ENCODE results near the gene COPS6.

The COPS6 gene

DNA sequence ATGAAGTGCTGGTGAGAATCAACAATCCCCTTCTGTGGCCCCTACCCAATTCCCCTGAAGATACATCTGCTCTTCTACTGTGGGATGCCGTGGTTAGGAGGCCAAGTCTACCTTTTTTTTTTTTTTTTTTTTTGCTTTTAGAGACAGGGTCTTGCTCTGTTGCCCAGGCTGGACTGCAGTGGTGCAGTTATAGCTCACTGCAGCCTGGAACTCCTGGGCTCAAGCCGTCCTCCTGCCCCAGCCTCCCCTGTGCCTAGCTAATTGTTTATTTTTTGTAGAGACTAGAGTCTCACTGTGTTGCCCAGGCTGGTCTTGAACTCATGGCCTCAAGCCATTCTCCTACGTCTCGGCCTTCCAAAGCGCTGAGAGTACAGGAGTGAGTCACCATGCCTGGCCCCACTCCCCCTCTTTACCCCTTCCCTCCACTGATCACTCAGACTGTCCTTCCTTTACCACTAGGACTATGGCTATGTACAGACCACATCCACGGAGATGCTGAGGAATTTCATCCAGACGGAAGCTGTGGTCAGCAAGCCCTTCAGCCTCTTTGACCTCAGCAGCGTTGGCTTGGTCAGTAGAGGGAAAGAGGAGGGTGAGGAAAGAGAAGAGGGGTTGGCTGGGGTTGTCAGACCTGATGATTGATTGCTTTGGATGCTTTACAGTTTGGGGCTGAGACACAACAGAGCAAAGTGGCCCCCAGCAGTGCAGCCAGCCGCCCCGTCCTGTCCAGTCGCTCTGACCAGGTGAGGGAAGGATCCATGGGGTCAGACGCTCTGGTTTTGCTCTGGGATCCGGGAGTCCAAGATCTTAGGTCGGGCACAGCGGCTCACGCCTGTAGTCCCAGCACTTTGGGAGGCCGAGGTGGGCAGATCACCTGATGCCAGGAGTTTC is 14.4 kb downstream of the COPS6 start:
- DNase-seq (ENCODE audit: low read depth in 2 of 2), result no peak

DNA sequence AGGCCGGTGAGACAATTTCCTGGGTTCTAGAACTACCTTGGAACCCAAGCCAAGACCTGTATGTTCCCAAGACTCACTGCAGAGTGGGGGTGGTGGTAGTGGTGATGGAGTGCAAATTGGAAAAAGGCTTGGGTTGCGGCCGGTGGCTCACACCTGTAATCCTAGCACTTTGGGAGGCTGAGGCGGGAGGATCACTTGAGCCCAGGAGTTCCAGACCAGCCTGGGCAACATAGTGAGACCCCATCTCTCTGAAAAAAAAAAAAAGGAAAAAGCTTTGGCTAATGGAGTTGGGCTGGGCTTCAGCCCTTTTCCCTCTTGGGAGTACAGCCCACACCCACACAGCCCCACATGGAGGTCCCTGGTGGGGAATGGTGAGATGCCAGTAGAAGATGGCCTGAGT is 16.8 kb downstream of the COPS6 start:
- DNase-seq (ENCODE audit: low read depth in 2 of 2), result no peak

DNA sequence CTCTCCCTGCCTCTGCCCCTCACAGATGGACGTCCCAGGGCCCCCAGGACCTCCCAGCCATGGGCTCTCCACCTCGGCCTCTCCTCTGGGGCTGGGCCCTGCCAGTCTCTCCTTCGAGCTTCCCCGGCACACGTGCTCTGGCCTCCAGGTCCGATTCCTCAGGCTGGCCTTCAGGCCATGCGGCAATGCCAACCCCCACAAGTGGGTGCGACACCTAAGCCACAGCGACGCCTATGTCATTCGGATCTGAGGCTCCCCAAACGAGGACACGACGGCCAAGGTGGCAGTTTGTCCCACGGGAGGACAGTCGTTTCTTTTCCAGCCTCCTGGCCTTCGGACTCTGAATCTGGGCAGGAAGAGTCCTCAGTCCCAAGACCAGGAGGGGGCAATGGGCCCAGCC is 17.9 kb downstream of the COPS6 start:
- no peak for DNase-seq (ENCODE audit: low read depth in 2 of 2)

DNA sequence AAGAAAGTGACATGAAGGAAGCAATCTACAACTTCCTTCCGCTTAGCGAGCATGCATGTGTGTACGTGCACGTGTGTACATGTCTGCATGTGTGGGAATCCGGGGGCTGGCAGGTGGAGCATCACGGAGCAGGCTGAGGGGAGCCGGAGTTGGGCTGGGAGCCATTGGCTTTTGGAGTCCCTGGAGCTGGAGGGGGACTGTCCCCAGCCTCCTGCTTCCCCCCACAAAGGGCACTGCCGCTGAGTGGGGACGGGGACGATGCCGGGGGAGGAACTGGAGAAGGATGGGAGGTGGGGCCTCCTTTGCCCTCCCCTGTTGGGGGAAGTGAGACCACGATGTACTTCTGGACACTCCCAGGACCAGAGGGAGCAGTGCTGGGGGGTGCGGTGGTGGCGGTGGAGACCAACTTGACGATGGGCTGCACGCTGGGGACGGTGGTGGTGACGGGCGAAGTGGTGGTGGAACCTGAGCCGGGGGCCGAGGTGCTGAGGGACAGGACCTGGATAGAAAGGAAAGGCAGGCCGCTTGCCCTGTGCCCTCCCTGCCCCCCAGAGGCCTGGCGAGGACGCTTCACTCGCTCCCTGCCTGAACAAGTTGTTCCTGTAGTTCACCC is 18.5 kb downstream of the COPS6 start:
- DNase-seq (ENCODE audit: low read depth in 2 of 2), result no peak

DNA sequence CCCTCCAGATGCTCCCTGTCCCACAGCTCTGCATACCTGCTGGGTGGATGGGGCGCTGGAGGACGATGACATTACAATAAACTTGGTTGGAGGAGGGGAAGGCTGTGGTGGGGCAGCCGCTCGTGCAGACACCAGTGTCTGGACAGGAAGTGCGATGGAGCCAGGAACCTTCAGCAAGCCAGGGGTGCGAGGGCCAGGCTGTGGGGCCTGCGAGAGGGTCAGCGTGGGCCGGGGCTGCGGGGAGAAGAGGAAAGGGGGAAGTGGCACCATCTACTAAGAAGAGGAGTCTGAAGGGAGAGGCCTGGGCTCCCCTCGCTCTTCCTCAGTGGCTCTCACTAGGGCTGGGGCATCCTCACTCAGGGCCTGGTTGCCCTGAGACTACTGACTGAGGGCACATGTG is 19.1 kb downstream of the COPS6 start:
- DNase-seq (ENCODE audit: low read depth in 2 of 2), result no peak

DNA sequence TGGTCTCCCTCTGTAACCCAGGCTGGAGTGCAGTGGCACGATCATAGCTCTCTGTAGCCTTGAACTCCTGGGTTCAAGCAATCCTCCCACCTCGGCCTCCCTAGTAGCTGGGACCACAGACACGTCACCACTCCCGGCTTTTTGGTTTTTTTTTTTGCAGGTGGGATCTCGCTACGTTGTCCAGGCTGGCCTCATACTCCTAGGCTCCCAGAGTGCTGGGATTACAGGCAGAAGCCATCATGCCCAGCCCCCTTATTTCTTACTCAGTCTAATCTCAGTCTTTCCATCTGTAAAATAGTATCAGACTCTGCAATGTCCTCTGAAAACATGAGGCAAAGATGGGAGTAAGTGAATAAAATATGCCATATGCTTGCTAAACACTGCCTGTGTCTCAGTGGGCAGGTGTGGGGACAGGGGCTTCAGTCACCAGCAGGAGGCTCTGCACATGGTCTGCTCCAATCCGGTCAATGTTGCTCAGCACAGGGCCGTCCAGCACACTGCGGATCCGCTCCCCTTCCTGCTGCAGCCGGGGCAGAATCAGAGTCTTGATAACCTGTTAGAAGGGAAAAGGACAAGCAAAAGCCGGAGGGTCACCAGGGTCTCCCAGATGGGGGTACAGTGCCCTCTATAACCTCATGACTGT is 20.9 kb downstream of the COPS6 start:
- no peak for DNase-seq (ENCODE audit: low read depth in 2 of 2)

DNA sequence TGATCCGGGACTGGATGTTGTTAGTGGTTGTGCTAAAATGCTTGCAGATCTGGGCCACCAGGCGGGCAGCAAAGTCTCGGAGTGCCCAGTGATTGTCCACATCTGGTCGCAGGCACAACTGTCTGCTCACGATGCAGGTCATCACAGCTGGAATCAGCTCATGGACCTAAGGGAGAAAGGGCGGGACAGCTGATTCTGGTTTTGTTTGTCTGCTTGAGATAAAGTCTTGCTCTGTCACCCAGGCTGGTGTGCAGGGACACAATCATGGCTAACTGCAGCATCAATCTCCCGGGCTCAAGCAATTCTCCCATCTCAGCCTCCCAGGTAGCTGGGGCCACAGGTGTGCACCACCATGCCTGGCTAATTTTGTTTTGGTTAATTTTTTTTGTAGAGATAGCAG is 22.4 kb downstream of the COPS6 start:
- DNase-seq (ENCODE audit: low read depth in 2 of 2), result no peak

DNA sequence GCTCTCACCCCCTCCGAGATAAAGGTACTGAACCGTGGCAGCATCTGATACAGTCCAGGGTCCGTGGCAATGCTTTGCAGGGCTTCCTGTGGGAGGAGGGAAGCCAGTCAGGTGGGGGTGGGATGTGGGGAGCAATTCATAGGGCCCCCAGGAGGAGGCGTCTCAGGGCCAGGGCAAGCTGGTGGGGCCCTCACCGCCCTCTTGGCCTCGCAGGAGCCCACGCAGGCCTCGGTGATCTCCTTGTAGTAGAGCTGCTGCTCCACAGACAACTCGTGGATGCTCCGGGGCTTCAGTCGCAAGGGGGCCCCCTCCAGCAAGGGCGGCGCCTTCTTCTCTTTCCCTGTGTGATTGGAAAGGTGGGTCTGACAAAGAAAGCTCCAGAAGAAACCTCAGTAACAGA is 23.1 kb downstream of the COPS6 start:
- no peak for DNase-seq (ENCODE audit: low read depth in 2 of 2)

DNA sequence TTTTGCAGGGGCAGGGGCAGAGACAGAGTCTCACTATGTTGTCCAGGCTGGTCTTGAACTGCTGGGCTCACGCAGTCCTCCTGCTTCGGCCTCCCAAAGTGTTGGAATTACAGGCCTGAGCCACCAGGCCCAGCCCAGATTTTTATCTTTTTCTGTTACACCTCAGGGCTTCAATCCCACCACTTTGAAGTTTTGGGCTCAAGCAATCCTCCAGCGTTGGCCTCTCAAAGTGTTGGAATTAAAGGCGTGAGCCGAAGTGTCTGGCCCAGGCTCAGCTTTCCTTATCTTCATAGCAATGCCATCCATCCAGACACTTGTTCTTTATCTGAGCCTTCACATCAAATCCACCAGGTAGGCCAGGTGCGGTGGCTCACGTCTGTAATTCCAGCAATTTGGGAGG is 26.3 kb downstream of the COPS6 start:
- no peak for DNase-seq (ENCODE audit: low read depth in 2 of 2)

DNA sequence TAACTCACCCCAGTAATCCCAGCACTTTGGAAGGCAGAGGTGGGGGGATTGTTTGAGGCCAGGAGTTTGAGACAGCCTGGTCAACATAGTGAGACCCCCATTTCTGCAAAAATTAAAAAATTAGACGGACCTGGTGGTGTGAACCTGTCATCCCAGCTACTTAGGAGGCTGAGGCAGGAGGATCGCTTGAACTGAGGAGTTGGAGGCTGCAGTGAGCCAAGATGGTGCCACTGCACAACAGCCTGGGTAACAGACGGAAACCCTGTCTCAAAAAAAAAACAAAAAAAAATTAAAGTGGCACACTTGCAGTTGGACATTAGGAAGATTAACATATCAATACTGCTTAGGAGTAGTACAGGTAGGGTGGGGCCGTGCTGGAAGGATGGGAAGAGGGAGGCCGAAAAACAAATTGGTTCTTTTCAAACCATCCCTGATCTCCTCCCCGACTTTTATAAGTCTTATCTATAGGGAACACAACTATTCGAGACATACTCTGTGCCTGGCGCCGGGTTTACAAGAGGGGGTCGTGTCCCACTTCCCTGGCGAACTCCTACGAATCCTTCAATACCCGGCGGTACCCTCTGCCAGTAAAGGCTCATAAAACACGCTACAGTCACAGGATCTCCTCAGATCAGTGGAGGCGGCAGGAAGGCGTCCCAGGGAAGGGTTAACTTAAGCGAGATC is 29.8 kb downstream of the COPS6 start:
- no peak for DNase-seq (ENCODE audit: low read depth in 2 of 2)

DNA sequence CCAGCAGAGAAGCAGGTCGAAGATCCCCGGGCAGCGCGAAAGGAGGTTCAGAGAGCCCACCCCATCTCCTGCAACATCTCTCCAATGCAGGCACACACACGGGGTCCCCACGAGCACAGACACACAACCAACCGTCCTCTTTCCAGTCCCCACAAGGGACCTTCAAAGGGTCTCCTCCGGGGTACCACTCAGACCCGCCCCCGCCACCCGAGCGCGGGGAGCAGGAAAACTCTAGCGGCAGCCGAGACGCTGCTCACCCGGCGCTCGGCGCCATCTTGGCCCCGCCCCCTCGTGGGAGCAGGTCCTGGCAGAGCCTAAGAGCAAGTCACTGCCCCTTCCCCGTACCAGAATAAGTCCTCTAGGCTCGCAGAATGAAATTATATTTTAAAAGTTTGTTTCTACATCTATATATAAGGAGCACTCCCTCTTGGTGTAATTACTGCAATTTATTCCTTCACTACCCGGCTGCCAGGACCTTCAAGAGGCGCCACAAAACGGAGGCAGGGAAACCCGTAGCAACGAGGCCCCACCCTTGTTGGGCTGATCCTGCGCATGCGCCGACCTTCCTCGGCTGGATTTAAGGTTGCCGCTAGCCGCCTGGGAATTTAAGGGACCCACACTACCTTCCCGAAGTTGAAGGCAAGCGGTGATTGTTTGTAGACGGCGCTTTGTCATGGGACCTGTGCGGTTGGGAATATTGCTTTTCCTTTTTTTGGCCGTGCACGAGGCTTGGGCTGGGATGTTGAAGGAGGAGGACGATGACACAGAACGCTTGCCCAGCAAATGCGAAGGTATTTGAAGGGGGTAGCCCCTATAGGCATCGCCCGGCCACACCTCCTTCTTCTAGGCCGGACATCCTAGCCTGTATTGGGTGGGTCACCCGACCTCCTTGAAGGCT is 30.6 kb downstream of the COPS6 start, which contains the start of the genes CNPY4 and TAF6:
CNPY4 (plus strand) TSS at position 563 of the 898 bp plus-strand sequence; CDS start at position 674, 111 bp downstream.
TAF6 (minus strand) TSS at position 287 of the 898 bp plus-strand sequence. CDS start 5,149 bp downstream, outside the sequence.
- DNase-seq (ENCODE audit: low read depth in 2 of 2), result peak; percentile 86 to 91

DNA sequence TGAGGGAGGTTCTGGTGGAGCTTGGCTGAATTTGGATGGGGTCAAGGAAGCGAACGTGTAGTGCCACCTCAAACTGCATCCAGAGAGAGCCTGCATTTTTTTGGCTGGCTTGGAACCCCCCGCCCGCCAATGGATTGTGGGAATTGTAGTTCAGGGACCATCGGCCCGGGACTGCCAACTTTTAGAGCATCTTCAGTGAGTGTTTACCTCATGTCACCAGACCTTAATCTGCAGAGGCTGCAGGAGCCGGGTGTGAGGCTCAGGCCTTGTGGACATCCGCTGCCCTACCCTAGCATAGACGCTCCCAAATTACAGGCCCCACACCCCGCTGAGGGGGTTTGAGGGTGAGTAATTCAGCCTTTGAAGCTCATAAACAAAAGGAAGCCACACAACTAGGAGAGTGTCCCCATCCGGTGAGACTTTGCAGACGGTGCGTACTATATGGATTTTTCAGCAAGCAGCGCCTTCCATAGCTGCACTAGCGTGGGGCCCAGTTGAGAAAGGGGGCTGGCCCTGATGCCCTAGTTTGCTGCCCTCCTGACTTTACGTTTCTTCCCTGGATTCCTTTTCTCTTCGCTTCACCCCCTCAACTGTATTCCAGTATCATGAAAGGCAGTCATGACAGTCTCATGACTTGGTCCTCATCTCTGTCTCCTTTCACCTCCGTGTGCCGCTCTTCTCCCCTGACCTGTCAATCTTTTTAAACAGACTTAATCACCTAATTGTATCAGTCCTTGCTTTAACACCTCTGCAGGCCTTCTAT is 31.4 kb downstream of the COPS6 start:
- peak; percentile 34 to 49 for DNase-seq (ENCODE audit: low read depth in 2 of 2)

DNA sequence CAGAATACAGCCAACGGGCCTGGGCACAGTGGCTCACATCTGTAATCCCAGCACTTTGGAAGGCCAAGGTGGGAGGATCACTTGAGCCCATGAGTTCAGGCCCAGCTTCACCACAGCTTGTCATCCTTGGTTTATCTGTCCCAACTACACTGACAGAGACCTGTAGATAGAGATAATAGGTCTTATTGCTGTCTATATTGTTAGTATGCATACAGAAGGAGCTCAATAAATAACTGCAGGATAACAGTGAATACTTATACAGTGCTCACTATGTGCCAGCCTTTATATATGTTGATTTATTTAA is 31.9 kb downstream of the COPS6 start:
- no peak for DNase-seq (ENCODE audit: low read depth in 2 of 2)

DNA sequence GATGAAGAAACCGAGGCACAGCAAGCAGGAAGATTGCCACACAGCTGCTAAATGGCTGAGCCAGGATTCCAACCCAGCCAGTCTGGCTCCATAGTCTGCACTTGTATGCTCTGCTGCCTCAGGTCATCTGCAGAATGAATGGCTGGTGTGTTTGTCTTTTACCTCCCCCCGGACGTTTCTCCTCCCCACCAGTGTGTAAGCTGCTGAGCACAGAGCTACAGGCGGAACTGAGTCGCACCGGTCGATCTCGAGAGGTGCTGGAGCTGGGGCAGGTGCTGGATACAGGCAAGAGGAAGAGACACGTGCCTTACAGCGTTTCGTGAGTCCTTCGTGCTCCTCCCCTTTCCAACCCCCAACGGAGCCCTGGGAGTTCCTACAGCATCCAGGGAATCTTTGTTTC is 33.3 kb downstream of the COPS6 start:
- no peak for DNase-seq (ENCODE audit: low read depth in 2 of 2)

DNA sequence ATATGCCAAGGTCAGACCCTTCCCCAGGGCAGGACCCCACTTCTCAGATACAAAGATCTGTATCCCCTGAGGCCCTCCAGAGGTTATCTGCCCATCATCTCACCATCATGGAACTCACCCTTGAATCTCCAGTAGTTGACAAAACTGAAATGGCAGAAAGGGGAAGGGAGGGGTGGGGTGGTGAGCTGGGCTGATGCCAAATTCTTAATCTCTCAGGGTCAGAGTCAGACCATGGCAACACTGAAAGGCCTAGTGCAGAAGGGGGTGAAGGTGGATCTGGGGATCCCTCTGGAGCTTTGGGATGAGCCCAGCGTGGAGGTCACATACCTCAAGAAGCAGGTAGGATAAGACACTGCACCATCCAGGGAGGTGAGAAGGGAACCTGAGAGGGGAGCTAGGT is 33.8 kb downstream of the COPS6 start:
- no peak for DNase-seq (ENCODE audit: low read depth in 2 of 2)

DNA sequence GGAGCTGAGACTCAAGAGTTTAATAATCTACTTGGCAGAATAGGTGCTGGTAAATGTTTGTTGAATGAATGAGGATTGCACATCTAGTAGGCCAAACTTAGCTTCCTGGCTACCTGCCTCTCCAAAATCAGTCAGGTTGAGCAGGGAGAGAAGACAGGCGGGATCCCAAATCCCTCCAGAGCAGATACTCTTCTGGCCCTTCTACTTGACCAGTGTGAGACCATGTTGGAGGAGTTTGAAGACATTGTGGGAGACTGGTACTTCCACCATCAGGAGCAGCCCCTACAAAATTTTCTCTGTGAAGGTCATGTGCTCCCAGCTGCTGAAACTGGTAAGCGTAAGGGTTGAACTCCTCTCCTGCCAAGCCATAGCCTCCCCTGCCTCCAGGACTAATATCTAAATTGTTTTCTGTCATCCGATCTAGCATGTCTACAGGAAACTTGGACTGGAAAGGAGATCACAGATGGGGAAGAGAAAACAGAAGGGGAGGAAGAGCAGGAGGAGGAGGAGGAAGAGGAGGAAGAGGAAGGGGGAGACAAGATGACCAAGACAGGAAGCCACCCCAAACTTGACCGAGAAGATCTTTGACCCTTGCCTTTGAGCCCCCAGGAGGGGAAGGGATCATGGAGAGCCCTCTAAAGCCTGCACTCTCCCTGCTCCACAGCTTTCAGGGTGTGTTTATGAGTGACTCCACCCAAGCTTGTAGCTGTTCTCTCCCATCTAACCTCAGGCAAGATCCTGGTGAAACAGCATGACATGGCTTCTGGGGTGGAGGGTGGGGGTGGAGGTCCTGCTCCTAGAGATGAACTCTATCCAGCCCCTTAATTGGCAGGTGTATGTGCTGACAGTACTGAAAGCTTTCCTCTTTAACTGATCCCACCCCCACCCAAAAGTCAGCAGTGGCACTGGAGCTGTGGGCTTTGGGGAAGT is 35.8 kb downstream of the COPS6 start:
- DNase-seq (ENCODE audit: low read depth in 2 of 2), result no peak

DNA sequence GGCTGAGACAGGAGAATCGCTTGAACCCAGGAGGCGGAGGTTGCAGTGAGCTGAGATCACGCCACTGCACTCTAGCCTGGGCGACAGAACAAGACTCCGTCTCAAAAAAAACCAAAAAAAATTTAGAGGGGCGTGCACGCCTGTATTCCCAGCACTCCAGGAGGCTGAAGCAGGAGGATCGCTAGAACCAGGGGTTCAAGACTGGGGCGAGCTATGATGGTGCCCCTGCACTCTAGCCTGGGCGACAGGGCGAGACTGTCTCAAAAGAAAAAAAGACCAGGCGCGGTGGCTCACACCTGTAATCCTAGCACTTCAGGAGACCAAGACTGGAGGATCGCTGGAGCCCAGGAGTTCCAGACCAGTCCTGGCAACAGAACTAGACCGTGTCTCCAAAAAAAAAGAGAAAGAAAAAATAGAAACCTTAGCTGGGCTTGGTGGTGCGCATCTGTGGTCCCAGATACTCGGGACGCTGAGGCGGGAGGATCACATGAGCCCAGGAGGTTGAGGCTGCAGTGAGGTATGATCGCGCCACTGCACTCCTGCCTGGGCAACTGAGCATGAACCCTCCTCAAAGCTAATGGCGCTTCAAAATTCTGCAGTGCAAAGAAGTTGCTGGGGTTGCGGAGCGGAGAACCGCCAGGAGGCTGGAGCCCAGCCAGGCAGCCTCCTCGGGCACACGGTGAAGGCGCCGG is 37.6 kb downstream of the COPS6 start:
- DNase-seq (ENCODE audit: low read depth in 2 of 2), result no peak

DNA sequence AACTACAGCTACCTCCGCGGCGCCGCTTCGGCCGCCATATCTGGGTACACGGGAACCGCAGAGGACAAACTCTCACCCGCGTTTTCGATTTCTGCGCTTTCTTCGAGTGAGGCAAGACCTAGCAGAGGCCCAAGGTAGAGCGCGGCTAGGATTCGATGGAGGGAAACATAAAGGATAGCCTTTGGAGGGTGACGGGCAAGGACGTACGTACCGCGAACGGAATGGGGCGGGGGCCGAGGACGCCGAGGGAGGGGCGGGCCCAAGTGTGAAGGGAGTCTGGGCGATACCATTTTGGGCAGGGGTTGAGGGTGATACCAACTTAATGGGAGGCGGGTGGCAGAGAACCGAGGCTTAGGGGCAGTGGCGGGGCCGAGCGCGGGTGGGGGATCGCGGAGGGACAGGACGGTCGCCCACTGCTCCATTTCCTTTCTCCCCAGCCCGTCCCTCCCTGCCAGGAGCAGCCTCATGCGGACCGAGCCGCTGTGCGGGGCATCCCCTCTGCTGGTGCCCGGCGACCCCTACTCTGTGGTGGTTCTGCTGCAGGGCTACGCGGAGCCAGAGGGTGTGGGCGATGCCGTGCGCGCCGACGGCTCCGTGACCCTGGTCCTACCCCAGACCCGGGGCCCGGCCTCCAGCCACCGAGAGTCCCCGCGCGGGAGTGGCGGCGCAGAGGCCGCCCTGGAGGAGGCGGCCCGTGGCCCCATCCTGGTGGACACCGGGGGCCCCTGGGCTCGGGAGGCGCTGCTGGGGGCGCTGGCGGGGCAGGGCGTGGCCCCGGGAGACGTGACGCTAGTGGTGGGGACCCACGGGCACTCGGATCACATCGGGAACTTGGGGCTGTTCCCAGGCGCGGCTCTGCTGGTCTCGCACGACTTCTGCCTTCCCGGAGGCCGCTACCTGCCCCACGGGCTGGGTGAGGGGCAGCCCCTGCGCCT is 38.4 kb downstream of the COPS6 start, which contains the start of gene MBLAC1:
MBLAC1 (plus strand) TSS at position 37 of the 935 bp plus-strand sequence; CDS start at position 466, 429 bp downstream.
- DNase-seq (ENCODE audit: low read depth in 2 of 2), result peak; percentile 79 to 81

Measured in stimulated activated CD8-positive, alpha-beta memory T cell treated with anti-CD3 and anti-CD28 coated beads, Interleukin-15, amount 100 ng/mL, for 48 hours (primary cell).